Esophagus muscularis mucosa (tissue), 4 donors: Measurements from ENCODE around the gene PGC. TPM values are rescaled to one million over a fixed set of nuclear protein-coding genes. Genes with fewer than 3 reads are reported as not detected.

ENCODE experiments used
- DNase-seq: peaks from one replicate; pipeline ENCODE4 v3.0.0-alpha.2; 2017; ENCODE audit errors: extremely low spot score
- H3K27ac ChIP-seq, 4 donors: fragments of 200-600 bp; sonication (generic); replicated peaks in 1 of 4; 1 replicate in 3 of 4; 2 replicates in 1 of 4; pipeline ENCODE4 v1.5.1; 2016 to 2019; ENCODE audit warnings: mild to moderate bottlenecking in 1 of 4
- H3K27me3 ChIP-seq, 4 donors: fragments of 200-600 bp; sonication (generic); one replicate each; pipeline versions ENCODE4 v1.5.1 to v1.6.0; 2016 to 2019
- H3K36me3 ChIP-seq, 4 donors: fragments of 200-600 bp; sonication (generic); one replicate each; pipeline ENCODE4 v1.5.1; 2016 to 2019
- H3K4me1 ChIP-seq, 4 donors: fragments of 200-600 bp; sonication (generic); one replicate each; pipeline ENCODE4 v1.5.1; 2016 to 2019
- H3K4me3 ChIP-seq, 4 donors: fragments of 200-600 bp; sonication (generic); 1 replicate in 2 of 4; 2 replicates in 2 of 4; pipeline ENCODE4 v1.5.1; 2016 to 2019; ENCODE audit warnings: mild to moderate bottlenecking in 4 of 4, moderate library complexity in 1 of 4
- H3K9me3 ChIP-seq, 4 donors: fragments of 200-600 bp; sonication (generic); 1 replicate in 3 of 4; 2 replicates in 1 of 4; pipeline ENCODE4 v1.5.1; 2016 to 2019
- EP300 ChIP-seq: sonication (generic); formaldehyde crosslinking; IDR thresholded peaks from one replicate; pipeline ENCODE4 v1.6.1; 2017; ENCODE audit warnings: antibody characterized with exemption
- POLR2A ChIP-seq: fragments of 450-650 bp; IDR thresholded peaks from one replicate; pipeline ENCODE4 v1.6.1; 2017; ENCODE audit warnings: antibody characterized with exemption, moderate library complexity, mild to moderate bottlenecking, low read depth
- POLR2AphosphoS5 ChIP-seq, 2 donors: sonication (generic); formaldehyde crosslinking; IDR thresholded peaks; one replicate each; pipeline ENCODE4 v1.6.1; 2017; ENCODE audit warnings: antibody characterized with exemption in 2 of 2
- WGBS: methylation state at CpG from one replicate; pipeline ENCODE4 v1.1.5; 2018; 5-methylcytosine and 5-hydroxymethylcytosine counted together
- intact Hi-C: fragments of 100-400 bp; cut with DNase I; formaldehyde crosslinking; loops from one replicate; pipeline ENCODE4 v1.15.1; 2023
- total RNA-seq, 4 donors: library from RNA; depleted of rRNA; stranded (reverse); fragments of >200 nt; gene quantifications; one replicate each; pipeline versions ENCODE4 v1.1.0 to v1.2.1, GENCODE V29; 2016
- TF ChIP-seq, protein P1 (sequence below), 3 experiments: fragments of 200-600 bp in 2 of 3; fragments of 450-650 bp in 1 of 3; sonication (generic) in 2 of 3; IDR thresholded peaks; one replicate each; pipeline ENCODE4 v1.5.1; 2017 to 2019; ENCODE audit warnings: antibody characterized with exemption in 3 of 3, mild to moderate bottlenecking in 2 of 3, moderate library complexity in 1 of 3

Gene PGC
- total RNA-seq, 4 donors from 2014 or later: 0.83 to 1.1 (median 0.92) TPM; not detected in 1

DNA sequence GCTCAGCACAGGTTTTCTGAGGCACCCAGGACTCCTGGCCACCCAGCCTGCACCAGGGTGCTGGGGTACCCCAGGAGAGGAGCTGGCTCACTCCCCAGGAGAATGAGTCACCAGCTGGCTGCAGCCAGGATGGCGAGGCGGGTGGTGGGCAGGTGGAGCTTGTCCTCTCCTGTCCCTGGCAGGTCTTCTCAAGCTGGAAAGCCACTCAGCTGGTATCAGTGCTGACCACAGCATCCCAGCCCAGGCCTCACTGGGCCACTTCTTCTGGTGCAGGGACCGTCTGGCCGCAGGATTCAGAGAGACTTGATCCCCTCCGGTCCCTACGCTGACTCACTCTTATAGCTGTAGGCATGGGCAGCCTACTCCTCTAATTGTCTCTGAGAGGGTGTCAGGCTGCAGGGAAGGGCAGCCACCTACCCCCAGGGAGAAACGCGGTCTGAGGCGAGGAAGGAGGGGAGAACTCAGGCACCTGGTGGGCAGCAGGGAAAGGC is 34.0 kb downstream of the PGC start:
- Histone ChIP-seq H3K27ac (peak overlapping the region; percentile 46 to 79 (median 77)), H3K9me3 (no peaks in the 10 kb centered on the region), H3K4me3 (no peak overlapping the region), H3K36me3 (no peaks in the 10 kb centered on the region), H3K4me1 (peaks cover 73 to 88% (median 80%) of the 10 kb centered on the region in 4 donors), H3K27me3 (no peaks in the 10 kb centered on the region)
- no peak for TF ChIP-seq EP300
- TF ChIP-seq POLR2AphosphoS5 (IDR thresholded peaks at IDR 0.05): peak in 1 of 2 donors; percentile 12
- 51% methylated on average over 9 of the region's 9 CpGs for WGBS
- DNase-seq: no peak
- intact Hi-C loops: no loop called here

DNA sequence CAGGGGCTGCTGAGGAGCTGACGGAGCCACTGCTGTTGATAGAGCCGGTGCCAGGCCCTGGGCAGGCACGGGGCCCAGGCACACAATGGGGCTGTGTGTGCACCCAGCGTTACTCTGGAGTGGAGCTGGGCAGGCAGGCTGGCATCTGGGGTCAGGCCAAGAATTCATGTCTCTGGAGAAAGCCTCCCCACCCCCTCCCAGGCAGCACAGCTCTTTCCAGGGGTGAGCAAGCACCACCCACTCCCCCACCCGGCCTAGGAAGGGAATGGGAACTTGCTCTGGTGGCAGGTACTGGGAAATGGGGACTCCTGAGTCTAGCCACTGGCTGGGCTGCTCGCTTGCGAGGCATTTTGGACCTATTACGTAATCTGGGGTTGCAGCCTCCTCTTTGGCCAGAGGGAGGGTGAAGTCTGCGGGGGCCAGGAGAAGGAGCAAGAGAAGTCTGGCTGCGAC is 34.5 kb downstream of the PGC start:
- WGBS: 49% methylated on average over 8 of the region's 10 CpGs

DNA sequence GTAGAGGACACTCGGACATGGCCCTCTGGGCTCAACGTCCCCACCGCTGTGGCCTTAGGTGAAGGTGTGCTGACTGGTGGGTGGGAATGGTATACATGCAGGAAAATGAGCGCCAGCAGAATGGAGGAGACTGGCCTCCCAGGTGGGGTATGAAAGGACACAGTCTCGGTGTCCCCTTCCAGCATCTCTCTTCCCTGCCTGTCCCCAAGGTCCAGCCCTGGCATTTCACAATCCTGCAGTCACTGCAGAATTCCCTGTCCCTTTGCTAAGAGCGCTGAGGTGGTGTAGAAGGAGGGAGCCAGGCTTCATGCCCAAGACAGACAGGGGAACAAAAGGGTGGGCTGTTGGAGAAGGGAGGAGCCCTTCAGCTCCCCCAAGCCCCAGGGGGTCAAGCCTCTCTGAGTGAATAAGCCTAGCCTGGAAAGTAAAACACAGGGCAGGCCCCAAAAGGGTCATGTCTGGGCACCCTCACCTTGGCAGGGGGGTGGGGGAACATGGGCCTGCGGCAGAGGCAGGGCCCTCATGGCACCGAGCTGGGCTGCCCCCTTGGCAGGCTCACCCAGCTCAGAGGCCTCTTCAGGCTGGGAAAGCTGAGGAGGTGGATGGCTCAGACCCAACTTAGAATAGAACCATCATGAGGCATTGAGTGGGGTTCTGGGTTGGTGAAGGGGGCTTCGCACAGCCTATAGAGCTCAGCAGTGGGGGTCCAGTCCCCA is 35.7 kb downstream of the PGC start:
- TF ChIP-seq POLR2A (no peak), POLR2AphosphoS5 (IDR thresholded peaks at IDR 0.05) (no peak), EP300 (no peak)
- TF ChIP-seq, protein P1, sequence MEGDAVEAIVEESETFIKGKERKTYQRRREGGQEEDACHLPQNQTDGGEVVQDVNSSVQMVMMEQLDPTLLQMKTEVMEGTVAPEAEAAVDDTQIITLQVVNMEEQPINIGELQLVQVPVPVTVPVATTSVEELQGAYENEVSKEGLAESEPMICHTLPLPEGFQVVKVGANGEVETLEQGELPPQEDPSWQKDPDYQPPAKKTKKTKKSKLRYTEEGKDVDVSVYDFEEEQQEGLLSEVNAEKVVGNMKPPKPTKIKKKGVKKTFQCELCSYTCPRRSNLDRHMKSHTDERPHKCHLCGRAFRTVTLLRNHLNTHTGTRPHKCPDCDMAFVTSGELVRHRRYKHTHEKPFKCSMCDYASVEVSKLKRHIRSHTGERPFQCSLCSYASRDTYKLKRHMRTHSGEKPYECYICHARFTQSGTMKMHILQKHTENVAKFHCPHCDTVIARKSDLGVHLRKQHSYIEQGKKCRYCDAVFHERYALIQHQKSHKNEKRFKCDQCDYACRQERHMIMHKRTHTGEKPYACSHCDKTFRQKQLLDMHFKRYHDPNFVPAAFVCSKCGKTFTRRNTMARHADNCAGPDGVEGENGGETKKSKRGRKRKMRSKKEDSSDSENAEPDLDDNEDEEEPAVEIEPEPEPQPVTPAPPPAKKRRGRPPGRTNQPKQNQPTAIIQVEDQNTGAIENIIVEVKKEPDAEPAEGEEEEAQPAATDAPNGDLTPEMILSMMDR (IDR thresholded peaks at IDR 0.05): no peak
- Histone ChIP-seq H3K27ac (peak overlapping the region; percentile 46 to 79 (median 77)), H3K4me1 (peaks cover 75 to 91% (median 81%) of the 10 kb centered on the region in 4 donors), H3K27me3 (no peaks in the 10 kb centered on the region), H3K9me3 (no peaks in the 10 kb centered on the region), H3K4me3 (no peak overlapping the region), H3K36me3 (no peaks in the 10 kb centered on the region)
- 87% methylated on average over 8 of the region's 9 CpGs for WGBS
- intact Hi-C loops: no loop called here
- no peak for DNase-seq

More for the DNA sequence above, 34.5 kb downstream of the PGC start:
- Histone ChIP-seq H3K27ac (peak overlapping the region; percentile 46 to 79 (median 77)), H3K27me3 (no peaks in the 10 kb centered on the region), H3K36me3 (no peaks in the 10 kb centered on the region), H3K9me3 (no peaks in the 10 kb centered on the region), H3K4me3 (peak overlapping the region in 1 of 4 donors; percentile 6), H3K4me1 (peaks cover 75 to 91% (median 81%) of the 10 kb centered on the region in 4 donors)
- no peak for TF ChIP-seq EP300
- TF ChIP-seq POLR2AphosphoS5 (IDR thresholded peaks at IDR 0.05): peak in 1 of 2 donors; percentile 20
- TF ChIP-seq, protein P1 (IDR thresholded peaks at IDR 0.05): peak in 1 of 3 experiments; percentile 21
- no peak for TF ChIP-seq POLR2A
- intact Hi-C loops: no loop called here
- DNase-seq: no peak

DNA sequence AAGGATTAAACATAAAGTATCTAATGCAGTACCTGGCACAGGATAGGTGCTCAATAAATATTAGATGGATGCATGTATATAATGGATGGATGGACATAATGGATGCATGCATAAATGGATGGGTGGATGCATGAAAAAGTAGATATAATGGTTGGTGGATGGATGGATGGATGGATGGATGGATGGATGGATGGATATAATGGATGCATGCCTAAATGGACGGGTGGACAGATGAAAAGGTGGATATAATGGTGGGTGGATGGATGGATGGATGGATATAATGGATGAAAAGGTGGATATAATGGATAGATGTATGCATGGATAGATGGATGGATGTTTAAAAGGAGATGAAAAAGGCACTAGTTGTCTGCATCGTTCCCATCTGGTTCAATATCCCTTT is 37.8 kb downstream of the PGC start:
- intact Hi-C loops: loop anchor here (10.0 kb wide), 1 partner anchor 65 kb away; the partner anchor contains the start of gene FRS3
- H3K27ac ChIP-seq: no peak overlapping the region
- H3K4me3 ChIP-seq: no peak overlapping the region
- 79% methylated on average over 2 of the region's 2 CpGs for WGBS
- H3K9me3 ChIP-seq: no peaks in the 10 kb centered on the region
- no peaks in the 10 kb centered on the region for H3K36me3 ChIP-seq
- H3K27me3 ChIP-seq: no peaks in the 10 kb centered on the region
- TF ChIP-seq POLR2A: no peak
- no peak for TF ChIP-seq POLR2AphosphoS5 (IDR thresholded peaks at IDR 0.05)
- TF ChIP-seq, protein P1 (IDR thresholded peaks at IDR 0.05): no peak
- no peak for TF ChIP-seq EP300
- peaks cover 80 to 91% (median 84%) of the 10 kb centered on the region in 4 donors for H3K4me1 ChIP-seq
- no peak for DNase-seq

DNA sequence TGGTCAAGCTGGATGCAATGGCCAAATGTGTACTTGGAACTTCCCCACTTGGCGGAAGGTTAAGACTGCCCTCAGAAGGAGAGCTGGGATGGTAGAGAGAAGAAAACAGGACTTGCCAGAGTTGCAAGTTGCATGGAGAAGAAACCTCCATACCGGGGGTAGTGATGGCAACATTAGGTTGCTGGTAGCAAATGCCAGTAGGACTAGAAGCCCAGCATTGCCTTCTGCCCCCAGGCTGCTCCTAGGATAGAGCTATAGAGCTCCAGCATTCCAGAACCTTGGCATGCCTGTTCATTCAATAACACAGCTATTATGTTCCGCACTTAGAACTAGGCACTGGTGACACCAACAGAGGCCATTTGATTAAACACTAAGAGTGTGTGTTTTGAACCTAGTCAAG is 38.3 kb downstream of the PGC start:
- Histone ChIP-seq H3K27ac (no peak overlapping the region), H3K27me3 (no peaks in the 10 kb centered on the region), H3K36me3 (no peaks in the 10 kb centered on the region), H3K4me3 (no peak overlapping the region), H3K4me1 (peaks cover 80 to 91% (median 84%) of the 10 kb centered on the region in 4 donors), H3K9me3 (no peaks in the 10 kb centered on the region)
- TF ChIP-seq, protein P1 (IDR thresholded peaks at IDR 0.05): no peak
- TF ChIP-seq POLR2AphosphoS5 (IDR thresholded peaks at IDR 0.05) (no peak), POLR2A (no peak), EP300 (no peak)
- WGBS: 97% methylated on average over 3 of the region's 3 CpGs
- intact Hi-C loops: loop anchor here (10.0 kb wide), 1 partner anchor 66 kb away; the partner anchor contains the start of gene FRS3
- DNase-seq: no peak
